NB4 (cell line): ENCODE measurements around the gene ZNF316.

ENCODE experiments used
- DNase-seq: peaks from one replicate; pipeline ENCODE4 v3.0.0; 2010; ENCODE audit warnings: low read depth
- H3K4me3 ChIP-seq: one replicate; pipeline ENCODE4 v1.5.1; 2011; ENCODE audit warnings: mild to moderate bottlenecking, low read depth, low read length, moderate library complexity
- MYC ChIP-seq: IDR thresholded peaks from 2 replicates; pipeline ENCODE4 v1.6.1; 2011; ENCODE audit warnings: low read depth, low read length
- POLR2A ChIP-seq: IDR thresholded peaks from 2 replicates; pipeline ENCODE4 v1.6.1; 2011; ENCODE audit warnings: mild to moderate bottlenecking; ENCODE audit not compliant: insufficient read length; ENCODE audit errors: extremely low read depth
- TF ChIP-seq, protein P1 (sequence below): IDR thresholded peaks from 2 replicates; pipeline ENCODE4 v1.6.1; 2011; ENCODE audit warnings: low read depth, low read length
- TF ChIP-seq, protein P2 (sequence below): IDR thresholded peaks from one replicate; pipeline ENCODE4 v1.5.1; 2012; ENCODE audit warnings: low read depth, low read length

The ZNF316 gene

DNA sequence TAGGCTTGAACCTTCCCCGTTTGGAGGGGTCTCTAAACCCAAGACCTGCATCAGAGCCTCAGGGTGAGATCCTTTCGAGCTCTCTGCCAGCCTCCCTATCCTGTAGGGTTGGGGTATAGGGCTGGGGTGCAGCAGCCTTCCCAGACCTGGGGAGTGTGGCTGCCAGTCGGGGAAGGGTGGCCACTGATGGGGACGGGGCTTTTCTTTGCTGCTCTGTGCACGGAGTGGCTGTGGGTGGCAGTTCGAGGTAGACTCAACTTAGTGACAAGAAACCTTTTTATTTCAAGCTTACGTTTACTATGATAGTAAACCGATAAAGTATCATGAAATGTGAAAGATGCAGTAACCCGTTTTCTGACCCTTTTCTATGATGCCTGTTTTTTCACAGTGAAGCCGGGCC is 13.0 kb downstream of the ZNF316 start:
- TF ChIP-seq, protein P1, sequence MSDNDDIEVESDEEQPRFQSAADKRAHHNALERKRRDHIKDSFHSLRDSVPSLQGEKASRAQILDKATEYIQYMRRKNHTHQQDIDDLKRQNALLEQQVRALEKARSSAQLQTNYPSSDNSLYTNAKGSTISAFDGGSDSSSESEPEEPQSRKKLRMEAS: no peak
- TF ChIP-seq POLR2A: no peak
- TF ChIP-seq, protein P2, sequence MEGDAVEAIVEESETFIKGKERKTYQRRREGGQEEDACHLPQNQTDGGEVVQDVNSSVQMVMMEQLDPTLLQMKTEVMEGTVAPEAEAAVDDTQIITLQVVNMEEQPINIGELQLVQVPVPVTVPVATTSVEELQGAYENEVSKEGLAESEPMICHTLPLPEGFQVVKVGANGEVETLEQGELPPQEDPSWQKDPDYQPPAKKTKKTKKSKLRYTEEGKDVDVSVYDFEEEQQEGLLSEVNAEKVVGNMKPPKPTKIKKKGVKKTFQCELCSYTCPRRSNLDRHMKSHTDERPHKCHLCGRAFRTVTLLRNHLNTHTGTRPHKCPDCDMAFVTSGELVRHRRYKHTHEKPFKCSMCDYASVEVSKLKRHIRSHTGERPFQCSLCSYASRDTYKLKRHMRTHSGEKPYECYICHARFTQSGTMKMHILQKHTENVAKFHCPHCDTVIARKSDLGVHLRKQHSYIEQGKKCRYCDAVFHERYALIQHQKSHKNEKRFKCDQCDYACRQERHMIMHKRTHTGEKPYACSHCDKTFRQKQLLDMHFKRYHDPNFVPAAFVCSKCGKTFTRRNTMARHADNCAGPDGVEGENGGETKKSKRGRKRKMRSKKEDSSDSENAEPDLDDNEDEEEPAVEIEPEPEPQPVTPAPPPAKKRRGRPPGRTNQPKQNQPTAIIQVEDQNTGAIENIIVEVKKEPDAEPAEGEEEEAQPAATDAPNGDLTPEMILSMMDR: no peak
- TF ChIP-seq MYC: no peak
- DNase-seq: no peak
- H3K4me3 ChIP-seq: no peak overlapping the region

DNA sequence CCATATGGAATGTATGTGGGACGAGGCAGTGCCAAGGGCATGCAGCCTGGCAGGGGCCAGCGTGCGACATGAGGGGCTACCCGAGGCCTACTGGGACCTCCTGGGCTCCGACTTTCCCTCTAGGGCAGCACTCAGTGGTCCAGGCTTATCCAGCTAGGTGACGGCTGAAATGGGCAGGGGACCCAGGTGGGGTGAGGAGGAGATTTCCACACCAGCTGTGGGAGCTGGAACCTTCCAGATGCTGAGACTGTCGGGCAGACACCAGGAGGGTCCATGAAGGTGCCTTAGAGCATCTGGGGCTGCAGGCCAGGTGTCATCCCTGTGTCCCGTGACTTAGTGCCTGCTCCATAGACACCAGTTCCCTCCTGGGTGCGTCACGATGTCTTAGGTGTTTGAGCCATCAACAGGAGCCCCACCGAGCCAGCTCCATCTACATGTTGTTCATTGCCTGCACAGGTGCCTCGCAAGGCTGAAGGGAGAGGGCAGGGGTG is 13.4 kb downstream of the ZNF316 start:
- DNase-seq: no peak
- H3K4me3 ChIP-seq: no peak overlapping the region
- TF ChIP-seq POLR2A: no peak

DNA sequence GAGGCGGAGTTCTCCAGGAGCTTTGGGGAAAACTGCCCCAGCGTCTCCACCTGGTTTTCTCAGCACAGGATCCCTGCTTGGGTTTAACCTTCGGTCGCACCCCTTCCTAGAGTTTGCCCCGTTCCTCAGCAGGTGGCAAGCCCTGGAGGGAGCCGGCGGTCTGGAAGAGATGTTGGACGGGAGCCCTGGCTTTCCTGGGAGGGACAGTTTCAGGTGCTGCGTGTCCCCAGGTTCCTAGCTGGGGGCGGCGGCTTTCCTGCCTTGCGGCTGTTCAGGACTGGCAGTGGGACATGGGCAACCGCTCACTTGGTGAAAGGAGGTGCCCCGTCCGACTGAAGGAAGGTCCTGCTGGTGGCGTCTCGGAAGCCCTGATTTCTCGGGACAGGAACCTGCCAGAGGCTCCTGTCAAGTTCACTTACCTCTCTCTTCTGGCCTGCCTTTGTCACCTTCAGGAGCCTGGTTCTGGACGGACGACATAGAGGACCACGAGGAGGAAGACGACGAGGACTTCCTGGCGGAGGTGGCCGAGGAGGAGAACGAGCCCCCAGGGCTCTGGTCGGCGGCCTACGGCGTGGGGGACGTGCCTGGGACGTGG is 14.8 kb downstream of the ZNF316 start:
- TF ChIP-seq MYC: no peak
- H3K4me3 ChIP-seq: no peak overlapping the region
- no peak for DNase-seq

DNA sequence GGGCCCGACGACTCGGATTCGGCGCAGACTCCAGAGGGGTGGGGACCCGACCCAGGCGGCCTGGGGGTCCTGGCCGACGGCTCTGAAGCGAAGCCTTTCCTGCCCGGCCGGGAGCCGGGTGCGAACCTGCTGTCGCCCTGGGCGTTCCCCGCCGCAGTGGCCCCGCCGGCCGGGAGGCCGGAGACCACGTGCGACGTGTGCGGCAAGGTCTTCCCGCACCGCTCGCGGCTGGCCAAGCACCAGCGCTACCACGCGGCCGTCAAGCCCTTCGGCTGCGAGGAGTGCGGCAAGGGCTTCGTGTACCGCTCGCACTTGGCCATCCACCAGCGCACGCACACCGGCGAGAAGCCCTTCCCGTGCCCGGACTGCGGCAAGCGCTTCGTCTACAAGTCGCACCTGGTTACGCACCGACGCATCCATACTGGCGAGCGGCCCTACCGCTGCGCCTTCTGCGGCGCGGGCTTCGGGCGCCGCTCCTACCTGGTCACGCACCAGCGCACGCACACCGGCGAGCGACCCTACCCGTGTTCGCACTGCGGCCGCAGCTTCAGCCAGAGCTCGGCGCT is 15.4 kb downstream of the ZNF316 start:
- TF ChIP-seq, protein P2: no peak
- TF ChIP-seq POLR2A: no peak
- TF ChIP-seq, protein P1: no peak
- TF ChIP-seq MYC: no peak
- no peak for DNase-seq
- no peak overlapping the region for H3K4me3 ChIP-seq

DNA sequence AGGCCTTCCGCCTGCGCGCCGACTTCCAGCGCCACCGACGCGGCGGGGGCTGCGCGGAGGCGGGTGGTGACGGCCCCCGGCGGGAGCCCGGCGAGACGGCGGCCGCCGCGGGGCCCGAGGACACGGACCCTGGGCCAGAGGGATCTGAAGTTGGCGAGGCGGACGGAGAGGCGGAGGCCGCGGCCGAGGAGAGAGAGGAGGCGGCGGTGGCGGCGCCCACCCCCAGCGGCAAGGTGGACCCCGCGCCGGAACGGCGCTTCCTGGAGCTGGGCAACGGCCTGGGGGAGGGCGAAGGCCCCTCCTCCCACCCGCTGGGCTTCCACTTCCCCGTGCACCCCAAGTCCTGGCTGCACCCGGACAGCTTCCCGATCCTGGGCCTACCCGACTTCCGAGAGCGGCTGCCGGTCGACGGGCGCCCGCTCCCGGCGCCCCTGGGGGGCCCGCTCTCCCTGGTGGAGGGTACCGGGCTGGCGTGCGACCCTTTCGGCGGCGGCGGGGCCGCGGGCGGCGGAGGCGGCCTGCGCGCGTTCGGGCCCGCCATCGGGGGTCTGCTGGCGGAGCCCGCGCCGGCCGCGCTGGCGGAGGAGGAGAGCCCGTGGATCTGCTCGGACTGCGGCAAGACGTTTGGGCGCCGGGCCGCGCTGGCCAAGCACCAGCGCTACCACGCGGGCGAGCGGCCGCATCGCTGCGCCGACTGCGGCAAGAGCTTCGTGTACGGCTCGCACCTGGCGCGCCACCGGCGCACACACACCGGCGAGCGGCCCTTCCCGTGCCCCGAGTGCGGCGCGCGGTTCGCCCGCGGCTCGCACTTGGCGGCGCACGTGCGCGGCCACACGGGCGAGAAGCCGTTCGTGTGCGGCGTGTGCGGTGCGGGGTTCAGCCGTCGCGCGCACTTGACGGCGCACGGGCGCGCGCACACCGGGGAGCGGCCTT is 16.2 kb downstream of the ZNF316 start:
- TF ChIP-seq, protein P2: no peak
- TF ChIP-seq, protein P1: no peak
- TF ChIP-seq POLR2A (no peak), MYC (no peak)
- no peak overlapping the region for H3K4me3 ChIP-seq
- DNase-seq: no peak

DNA sequence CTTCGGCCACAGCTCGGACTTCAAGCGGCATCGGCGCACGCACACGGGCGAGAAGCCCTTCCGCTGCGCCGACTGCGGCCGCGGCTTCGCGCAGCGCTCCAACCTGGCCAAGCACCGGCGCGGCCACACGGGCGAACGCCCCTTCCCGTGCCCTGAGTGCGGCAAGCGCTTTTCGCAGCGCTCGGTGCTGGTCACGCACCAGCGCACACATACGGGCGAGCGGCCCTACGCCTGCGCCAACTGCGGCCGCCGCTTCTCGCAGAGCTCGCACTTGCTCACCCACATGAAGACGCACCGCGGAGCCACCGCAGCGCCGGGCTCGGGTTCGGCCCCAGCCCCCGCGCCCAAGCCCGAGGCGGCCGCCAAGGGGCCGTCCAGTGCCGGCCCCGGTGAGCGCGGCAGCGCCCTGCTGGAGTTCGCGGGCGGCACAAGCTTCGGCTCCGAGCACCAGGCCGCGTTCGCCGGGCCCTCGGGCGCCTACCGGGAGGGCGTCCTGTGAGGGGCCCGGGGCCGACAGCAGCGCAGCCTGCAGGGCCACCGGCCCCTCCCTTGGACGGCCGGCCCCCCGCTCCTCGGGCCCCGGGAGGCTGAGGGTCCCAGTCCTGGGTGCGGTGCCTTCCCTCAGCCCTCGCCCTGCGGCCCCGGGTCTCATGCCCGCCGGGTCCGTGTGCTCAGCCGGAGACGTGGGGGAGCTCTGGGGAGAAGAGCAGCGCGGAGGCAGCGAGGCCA is 17.2 kb downstream of the ZNF316 start:
- TF ChIP-seq, protein P2: no peak
- no peak overlapping the region for H3K4me3 ChIP-seq
- no peak for DNase-seq
